Stimulated activated CD4-positive, alpha-beta T cell treated with anti-CD3 and anti-CD28 coated beads, Interleukin-15, amount 100 ng/mL, for 1 hour (primary cell): ENCODE measurements around the gene ARL8A.
"Not testable (repeated sequence)": the region's sequence is repeated elsewhere in the genome, so short reads cannot be mapped to it uniquely, and the experiment has no call there.

Experiments used
- DNase-seq, 2 donors: peaks; one replicate each; pipeline ENCODE4 v3.0.0-alpha.2; 2020; ENCODE audit warnings: low read depth in 1 of 2, low spot score in 1 of 2

ARL8A gene

GRCh38 chr1:202121006-202121405, 23.5 kb downstream of the ARL8A start:
- DNase-seq, result no peak

GRCh38 chr1:202117898-202118371, 26.6 kb downstream of the ARL8A start:
- DNase-seq, result no peak

GRCh38 chr1:202116287-202116686, 28.2 kb downstream of the ARL8A start:
- no peak for DNase-seq

- DNase-seq, result no peak
These were observed 30.7 kb downstream of the ARL8A start for GRCh38 chr1:202113690-202114300.

GRCh38 chr1:202112859-202113689, 31.5 kb downstream of the ARL8A start:
- no peak for DNase-seq

- DNase-seq, result not testable (repeated sequence)
These were observed 32.9 kb downstream of the ARL8A start for GRCh38 chr1:202111589-202111988.

GRCh38 chr1:202110977-202111376, 33.6 kb downstream of the ARL8A start:
- no peak for DNase-seq

- no peak for DNase-seq
These were observed 36.5 kb downstream of the ARL8A start for GRCh38 chr1:202107801-202108731.

- no peak for DNase-seq
These were observed 37.2 kb downstream of the ARL8A start for GRCh38 chr1:202107321-202107761.

- no peak for DNase-seq
These were observed 37.9 kb downstream of the ARL8A start for GRCh38 chr1:202106340-202107254.

GRCh38 chr1:202105571-202106339, 38.8 kb downstream of the ARL8A start:
- DNase-seq, result no peak

- no peak for DNase-seq
These were observed 40.5 kb downstream of the ARL8A start for GRCh38 chr1:202104073-202104472.

GRCh38 chr1:202101184-202101583, 43.4 kb downstream of the ARL8A start:
- no peak for DNase-seq

GRCh38 chr1:202093858-202094257, 50.7 kb downstream of the ARL8A start:
- DNase-seq, result no peak

- no peak for DNase-seq
These were observed 53.5 kb downstream of the ARL8A start for GRCh38 chr1:202090994-202091393.

GRCh38 chr1:202088206-202088605, 56.3 kb downstream of the ARL8A start:
- no peak for DNase-seq

- no peak for DNase-seq
These were observed 57.8 kb downstream of the ARL8A start for GRCh38 chr1:202086579-202087350.

GRCh38 chr1:202085682-202086373, 58.7 kb downstream of the ARL8A start:
- DNase-seq, result no peak
